Astrocyte of the spinal cord (primary cell): Measurements from ENCODE around the gene P3H3.
"Not testable (repeated sequence)": the region's sequence is repeated elsewhere in the genome, so short reads cannot be mapped to it uniquely, and the experiment has no call there.

Experiments
- DNase-seq: peaks from one replicate; pipeline ENCODE4 v3.0.0; 2011; ENCODE audit warnings: low read depth, low spot score
- H3K4me3 ChIP-seq: 2 replicates; pipeline ENCODE4 v1.5.1; 2011; ENCODE audit warnings: low read depth, mild to moderate bottlenecking, low read length, moderate library complexity
- CTCF ChIP-seq: IDR thresholded peaks from 2 replicates; pipeline ENCODE4 v1.5.1; 2012; ENCODE audit warnings: low read depth, mild to moderate bottlenecking, low read length, inconsistent platforms
- in situ Hi-C: cut with HindIII; loops from 2 replicates; pipeline ENCODE4 v1.10.0; 2017; ENCODE audit warnings: low sequenced_read_pairs

Gene P3H3

GRCh38 chr12:6869049-6870021, 41.1 kb downstream of the P3H3 start:
- in situ Hi-C loops = no loop called here
- peak overlapping the region; percentile 65 for H3K4me3 ChIP-seq
- TF ChIP-seq CTCF = peak; percentile 90
- peak; percentile 73 for DNase-seq

- H3K4me3 ChIP-seq, DNase-seq, in situ Hi-C loops: not testable (repeated sequence)
Measured at GRCh38 chr12:6870304-6870703, 42.1 kb downstream of the P3H3 start.

GRCh38 chr12:6871052-6871957, 43.1 kb downstream of the P3H3 start:
- peak; percentile 5 for DNase-seq
- in situ Hi-C loops = no loop called here
- peak overlapping the region; percentile 63 for H3K4me3 ChIP-seq
- no peak for TF ChIP-seq CTCF

GRCh38 chr12:6872073-6873048, 44.2 kb downstream of the P3H3 start:
- in situ Hi-C loops = no loop called here
- peak overlapping the region; percentile 63 for H3K4me3 ChIP-seq
- peak; percentile 72 for DNase-seq

GRCh38 chr12:6873094-6874014, 45.1 kb downstream of the P3H3 start, which contains the start of gene SPSB2:
SPSB2 (minus strand) TSS chr12:6873303; CDS start chr12:6872901, 402 bp downstream.
- H3K4me3 ChIP-seq = peak within 1 kb of the TSS; percentile 63
- DNase-seq = peak; percentile 97
- no peak for TF ChIP-seq CTCF
- in situ Hi-C loops = no loop called here

More at GRCh38 chr12:6872073-6873048, 44.2 kb downstream of the P3H3 start:
- TF ChIP-seq CTCF = peak; percentile 99

- peak overlapping the region; percentile 63 for H3K4me3 ChIP-seq
- DNase-seq, in situ Hi-C loops: not testable (repeated sequence)
Measured at GRCh38 chr12:6874015-6874368, 45.8 kb downstream of the P3H3 start.

GRCh38 chr12:6879824-6880223, 51.6 kb downstream of the P3H3 start:
- in situ Hi-C loops = not testable (repeated sequence)

More at GRCh38 chr12:6879824-6880223, 51.6 kb downstream of the P3H3 start:
- not testable (repeated sequence) for H3K4me3 ChIP-seq, DNase-seq
